Fibroblast of mammary gland (primary cell): ENCODE results near the gene DSCAM.

Source experiments
- DNase-seq: peaks from one replicate; pipeline ENCODE4 v3.0.0-alpha.2; 2010; ENCODE audit warnings: low read depth
- H3K4me3 ChIP-seq: 2 replicates; pipeline ENCODE4 v1.5.1; 2011; ENCODE audit warnings: low read depth, mild to moderate bottlenecking, low read length, moderate library complexity; ENCODE audit not compliant: control insufficient read depth
- CTCF ChIP-seq: conservative IDR thresholded peaks from 2 replicates; pipeline ENCODE4 v1.5.1; 2011; ENCODE audit warnings: low read depth, low read length, inconsistent platforms; ENCODE audit not compliant: control insufficient read depth, insufficient read depth

The DSCAM gene

GRCh38 chr21:40438616-40439015 is 408.3 kb downstream of the DSCAM start:
- no peak for TF ChIP-seq CTCF
- no peak overlapping the region for H3K4me3 ChIP-seq
- no peak for DNase-seq

DNA sequence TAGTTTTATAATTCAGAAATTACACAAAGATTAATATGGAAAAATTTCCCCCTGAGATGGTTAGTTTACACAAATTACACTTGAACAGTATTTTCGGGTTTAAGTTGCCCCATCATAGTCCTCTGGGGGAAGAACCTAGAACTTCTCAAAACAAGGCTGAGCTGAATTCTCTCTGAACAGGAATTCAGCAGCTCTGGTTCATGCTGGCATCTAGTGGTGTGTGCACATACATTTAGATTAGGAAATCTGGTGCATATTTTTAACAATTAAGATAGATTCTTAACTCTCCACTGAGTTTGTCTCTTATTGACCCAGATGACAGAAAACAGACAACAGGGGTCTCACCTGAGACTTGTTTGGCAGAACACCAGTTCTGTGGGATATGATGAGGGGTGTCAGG is 410.7 kb downstream of the DSCAM start:
- TF ChIP-seq CTCF: no peak
- DNase-seq: no peak
- no peak overlapping the region for H3K4me3 ChIP-seq

- no peak for DNase-seq
- TF ChIP-seq CTCF: no peak
Observed at GRCh38 chr21:40433538-40433937, 413.4 kb downstream of the DSCAM start.

GRCh38 chr21:40425981-40426380 is 421.0 kb downstream of the DSCAM start:
- TF ChIP-seq CTCF: no peak
- no peak overlapping the region for H3K4me3 ChIP-seq
- no peak for DNase-seq

More at GRCh38 chr21:40433538-40433937, 413.4 kb downstream of the DSCAM start:
- no peak overlapping the region for H3K4me3 ChIP-seq

DNA sequence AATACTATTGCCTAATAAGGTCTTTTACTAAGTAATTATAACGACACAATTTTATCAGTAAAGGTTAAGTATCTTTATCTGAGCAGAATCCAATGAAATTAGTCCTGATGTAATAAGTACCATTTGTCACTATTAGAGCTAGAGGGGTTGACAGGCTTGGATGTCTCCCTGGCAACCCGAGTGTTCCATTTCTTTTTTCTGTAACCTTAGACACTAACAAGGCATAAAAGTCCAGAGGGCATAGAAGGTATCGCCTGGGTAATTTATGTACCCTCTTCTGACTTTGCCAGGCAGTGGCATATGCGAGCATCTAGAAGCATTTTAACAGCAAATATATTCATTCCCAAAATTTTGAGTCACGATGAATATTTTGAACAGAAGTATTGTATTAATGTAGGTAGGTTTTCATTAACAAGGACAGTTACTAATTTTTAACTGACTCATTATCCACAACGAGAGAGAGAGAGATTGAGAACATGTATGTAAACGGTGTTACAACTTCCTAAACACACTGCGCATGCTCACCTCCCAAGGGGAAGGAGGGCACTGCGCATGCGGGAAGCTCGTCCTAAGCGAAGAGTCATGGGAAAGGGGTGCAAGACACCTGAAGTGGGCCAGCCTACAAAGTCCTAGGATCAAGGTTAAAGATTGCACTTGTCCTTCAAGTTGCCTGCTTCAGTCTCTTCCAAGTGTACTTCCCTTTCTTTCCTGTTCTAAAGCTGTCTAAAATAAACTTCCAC is 423.9 kb downstream of the DSCAM start:
- no peak for DNase-seq
- no peak overlapping the region for H3K4me3 ChIP-seq
- TF ChIP-seq CTCF: no peak

GRCh38 chr21:40421121-40421520 is 425.8 kb downstream of the DSCAM start:
- no peak overlapping the region for H3K4me3 ChIP-seq
- DNase-seq: no peak
- no peak for TF ChIP-seq CTCF
